HuH-7.5 (cell line): ENCODE measurements around the gene SUN1.
"Not testable (repeated sequence)": the region's sequence is repeated elsewhere in the genome, so short reads cannot be mapped to it uniquely, and the experiment has no call there.

Source experiments
- DNase-seq: peaks from one replicate; pipeline ENCODE4 v3.0.0; 2011; ENCODE audit warnings: low spot score

Gene SUN1

GRCh38 chr7:857661-858060, 25.4 kb downstream of the SUN1 start:
- no peak for DNase-seq

DNA sequence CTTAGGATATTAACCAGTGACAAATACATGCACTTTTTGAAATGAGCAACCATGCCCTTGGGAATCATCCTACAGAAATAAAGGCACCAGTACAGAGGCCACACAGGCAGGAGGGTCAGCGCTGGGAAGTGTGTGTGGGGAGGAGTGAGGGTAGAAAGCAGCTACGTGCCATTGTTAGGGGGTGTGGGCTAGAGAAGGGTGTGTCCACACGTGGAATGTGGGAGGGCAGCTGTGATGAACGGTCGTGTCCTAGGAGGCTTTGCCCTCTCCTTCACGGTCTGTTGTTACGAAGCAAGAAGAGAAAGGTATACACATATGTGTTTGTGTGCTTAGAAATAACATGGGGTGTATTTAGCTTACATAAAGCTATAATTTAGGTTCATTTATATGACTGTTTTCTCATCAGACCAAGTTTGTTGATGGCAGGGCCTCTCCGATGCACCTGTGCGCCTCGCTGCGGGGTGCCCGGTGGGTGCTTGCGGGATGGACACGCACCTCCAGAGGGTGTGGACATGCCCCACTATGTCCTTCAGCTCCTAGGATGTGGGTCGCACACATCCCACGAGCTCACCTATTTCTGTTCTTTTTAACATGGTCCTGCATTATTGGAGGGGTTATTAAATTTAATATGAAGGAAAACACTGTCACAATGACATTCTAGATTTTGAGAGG, 27.2 kb downstream of the SUN1 start:
- DNase-seq = no peak

DNA sequence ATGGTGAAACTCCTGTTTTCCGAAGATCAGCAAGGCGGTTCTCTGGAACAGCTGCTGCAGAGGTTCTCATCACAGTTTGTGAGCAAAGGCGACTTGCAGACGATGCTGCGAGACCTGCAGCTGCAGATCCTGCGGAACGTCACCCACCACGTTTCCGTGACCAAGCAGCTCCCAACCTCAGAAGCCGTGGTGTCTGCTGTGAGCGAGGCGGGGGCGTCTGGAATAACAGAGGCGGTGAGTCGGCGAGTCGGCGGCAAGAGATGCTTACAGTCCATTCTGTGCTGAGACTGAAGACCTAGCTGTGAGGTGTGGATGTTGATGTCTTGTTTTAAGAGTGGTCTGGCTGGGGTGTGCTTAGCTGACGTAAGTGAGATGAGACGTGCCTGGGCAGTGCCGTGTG, 27.9 kb downstream of the SUN1 start:
- DNase-seq = no peak

- DNase-seq = peak; percentile 57
These were observed 28.9 kb downstream of the SUN1 start for GRCh38 chr7:861222-861621.

DNA sequence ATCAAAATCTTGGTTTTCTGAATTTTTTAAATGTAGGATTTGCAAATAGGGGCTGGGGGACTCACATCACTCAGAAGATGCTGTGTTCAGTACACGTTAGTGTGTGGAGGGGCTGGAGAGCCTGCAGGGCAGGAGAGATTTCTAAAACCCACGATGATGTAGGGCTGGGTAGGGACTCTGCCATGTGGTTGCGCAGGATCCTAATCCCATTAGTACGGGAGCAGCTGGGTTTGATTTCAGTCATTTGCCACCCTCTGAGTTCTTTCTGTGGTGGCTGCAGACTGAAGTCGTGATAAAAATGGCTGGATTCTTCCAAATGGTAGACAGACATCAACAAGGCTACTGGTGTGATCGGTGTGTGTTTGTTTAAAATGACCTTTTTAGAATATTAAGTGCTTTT, 29.9 kb downstream of the SUN1 start:
- DNase-seq = no peak

DNA sequence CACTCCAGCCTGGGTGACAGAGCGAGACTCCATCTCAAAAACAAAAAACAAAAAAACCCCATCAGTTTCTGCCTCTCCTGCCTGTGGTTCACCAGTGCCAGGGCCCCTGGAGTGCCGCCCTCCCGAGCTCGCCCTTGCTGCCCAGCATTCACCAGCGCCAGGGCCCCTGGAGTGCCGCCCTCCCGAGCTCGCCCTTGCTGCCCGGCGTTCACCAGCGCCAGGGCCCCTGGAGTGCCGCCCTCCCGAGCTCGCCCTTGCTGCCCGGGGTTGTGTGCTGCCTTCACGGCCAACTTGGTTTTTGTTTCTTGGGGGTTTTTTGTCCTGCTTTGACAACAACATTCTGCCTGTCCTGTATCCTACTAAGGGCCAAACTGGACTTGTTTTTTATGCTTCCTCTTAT, 30.8 kb downstream of the SUN1 start:
- DNase-seq = no peak

GRCh38 chr7:865921-866320, 33.6 kb downstream of the SUN1 start:
- DNase-seq = no peak

DNA sequence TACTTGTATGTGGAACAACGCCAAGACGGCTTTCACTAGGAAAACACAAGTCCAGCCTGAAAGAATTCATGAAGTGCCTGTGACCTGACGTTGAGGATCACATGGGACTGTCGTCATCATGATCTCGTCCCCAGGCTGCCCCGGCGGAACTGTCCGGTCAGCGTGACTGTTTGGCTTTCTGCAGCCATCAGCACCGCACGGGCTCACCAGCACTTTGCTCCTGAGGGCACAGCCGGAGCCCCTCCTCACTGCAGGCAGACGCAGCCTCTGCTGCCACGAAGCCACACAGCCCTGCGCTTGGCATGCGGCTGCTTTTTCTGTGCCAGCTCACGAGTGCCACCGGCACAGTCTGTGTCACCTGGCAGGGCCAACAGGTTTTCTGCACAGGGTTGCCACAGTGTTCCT, 34.7 kb downstream of the SUN1 start:
- DNase-seq = no peak

DNA sequence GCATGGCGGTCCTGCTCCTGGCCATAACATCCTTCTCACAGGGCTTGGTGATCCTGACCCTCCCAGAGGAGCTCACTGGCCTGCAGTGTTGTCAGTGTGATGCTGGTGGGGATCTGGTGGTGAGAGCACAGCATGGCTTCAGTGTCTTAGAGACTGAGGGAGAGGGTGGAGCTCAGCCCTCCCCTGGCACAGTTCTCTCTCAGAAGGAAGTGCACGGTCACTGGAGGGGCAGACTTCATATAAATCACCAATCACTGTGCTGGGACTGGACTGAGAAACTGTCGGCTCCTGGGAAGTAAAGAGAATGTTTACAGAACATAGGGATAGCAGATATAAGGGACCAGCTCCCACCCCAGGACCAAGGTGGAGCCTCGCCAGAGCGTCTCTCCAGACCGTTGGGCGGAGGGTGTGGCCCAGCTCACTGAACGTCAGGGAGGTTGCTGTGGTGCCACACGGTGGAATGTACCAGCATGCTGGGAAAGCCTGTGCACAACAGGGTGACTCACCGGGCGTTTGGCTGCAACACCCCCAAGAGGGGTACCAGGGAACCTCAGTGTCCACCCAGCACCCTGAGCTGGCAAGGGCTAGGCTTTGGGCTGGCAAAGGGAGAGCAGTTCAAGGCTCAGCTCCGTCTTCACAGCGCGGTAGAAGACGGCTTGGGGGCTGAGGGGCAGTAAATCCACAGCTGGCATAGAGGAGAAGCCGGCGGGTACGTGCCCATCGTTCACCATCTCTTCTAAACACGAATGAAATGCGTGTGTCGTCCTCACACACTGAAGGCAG, 35.3 kb downstream of the SUN1 start:
- no peak for DNase-seq

DNA sequence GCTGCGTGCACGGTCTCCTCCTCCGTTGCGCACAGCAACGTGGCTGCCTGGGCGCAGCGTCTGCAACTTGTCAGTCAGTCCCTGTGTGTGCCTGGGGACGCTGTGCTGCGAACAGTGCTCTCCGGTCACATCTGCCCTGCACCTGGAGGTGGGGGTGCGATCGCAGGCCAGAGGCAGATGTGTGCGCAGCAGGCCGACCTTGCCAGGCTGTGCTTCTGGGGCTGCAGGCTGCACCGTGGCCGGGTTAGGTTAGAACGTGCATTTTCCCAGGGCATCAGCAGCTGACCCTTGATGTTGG, 35.9 kb downstream of the SUN1 start:
- no peak for DNase-seq

- no peak for DNase-seq
These were observed 37.1 kb downstream of the SUN1 start for GRCh38 chr7:869348-869747.

DNA sequence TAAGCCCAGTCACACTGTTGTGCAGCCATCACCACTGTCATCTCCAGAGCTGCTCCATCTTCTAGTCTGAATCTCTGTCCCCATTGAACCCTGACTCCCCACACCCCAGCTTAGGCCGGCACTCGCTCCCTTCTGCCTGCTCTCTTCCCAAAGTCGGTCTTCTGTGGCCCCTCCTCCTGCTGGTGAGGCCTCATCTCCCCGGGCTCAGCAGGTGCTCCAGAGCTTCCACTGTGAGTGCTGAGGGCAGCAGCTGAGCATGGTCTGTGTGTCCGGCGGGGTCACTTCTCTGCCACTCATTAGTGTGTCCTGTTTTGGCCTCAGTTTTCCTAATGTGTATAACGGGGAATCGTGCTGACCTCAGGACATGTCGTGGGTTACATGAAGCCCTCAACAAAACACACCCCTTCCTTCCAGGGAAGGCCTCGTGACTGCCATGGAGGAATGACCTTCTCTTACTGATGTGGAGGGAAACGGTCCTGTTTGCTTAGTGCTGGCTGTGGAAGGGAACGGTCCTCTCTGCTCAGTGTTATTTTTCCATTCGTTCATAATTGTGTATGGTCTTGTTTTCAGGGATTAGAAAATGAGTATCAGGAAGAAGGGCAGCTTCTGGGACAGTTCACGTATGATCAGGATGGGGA, 39.7 kb downstream of the SUN1 start:
- no peak for DNase-seq

DNA sequence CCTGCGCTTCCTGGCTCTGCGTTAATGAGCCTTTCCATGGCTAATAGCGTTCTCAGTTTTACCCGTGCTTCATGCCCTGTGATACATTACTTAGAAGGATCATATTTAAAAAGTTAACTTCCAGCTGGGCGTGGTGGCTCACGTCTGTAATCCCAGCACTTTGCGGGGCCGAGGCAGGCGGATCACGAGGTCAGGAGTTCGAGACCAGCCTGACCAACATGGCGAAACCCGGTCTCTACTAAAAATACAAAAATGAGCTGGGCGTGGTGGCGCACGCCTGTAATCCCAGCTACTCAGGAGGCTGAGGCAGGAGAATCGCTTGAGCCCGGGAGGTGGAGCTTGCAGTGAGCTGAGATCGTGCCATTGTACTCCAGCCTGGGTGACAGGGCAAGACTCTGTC, 40.4 kb downstream of the SUN1 start:
- DNase-seq = not testable (repeated sequence)

- peak; percentile 97 for DNase-seq
These were observed 41.2 kb downstream of the SUN1 start for GRCh38 chr7:873367-874002.

DNA sequence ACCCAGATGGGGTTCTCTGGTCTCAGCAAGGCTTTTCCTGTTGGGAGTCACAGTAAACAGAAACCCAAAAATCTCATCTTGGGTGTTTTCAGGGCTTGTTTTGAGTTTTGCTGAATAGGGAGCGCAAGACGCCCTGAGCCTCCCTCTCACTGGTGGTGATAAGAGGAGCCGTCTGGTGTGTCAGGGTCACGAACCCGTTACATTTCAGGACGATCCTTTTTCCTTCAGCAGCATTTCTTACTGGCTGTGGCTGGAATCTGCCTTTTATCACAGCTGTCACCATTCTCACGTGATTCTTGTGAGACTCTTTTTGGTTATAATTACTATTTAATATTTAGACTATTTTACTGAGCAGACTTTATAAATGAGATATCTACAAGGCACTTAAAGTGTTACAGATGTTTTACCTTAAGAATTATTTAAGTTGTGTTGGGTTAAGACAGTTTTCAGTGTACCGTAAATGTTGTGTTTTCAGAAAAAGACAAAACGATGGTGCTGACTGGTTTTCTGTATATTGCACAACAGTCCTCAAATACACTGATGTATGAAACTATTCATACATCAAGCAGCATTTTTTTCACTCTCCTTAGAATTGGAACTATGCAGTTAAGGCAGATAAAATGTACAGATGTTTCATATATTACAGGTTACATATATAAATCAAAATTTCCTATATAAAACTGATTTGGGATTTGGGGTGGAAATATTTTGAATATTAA, 41.9 kb downstream of the SUN1 start:
- no peak for DNase-seq

- DNase-seq = no peak
These were observed 42.8 kb downstream of the SUN1 start for GRCh38 chr7:875051-875450.

DNA sequence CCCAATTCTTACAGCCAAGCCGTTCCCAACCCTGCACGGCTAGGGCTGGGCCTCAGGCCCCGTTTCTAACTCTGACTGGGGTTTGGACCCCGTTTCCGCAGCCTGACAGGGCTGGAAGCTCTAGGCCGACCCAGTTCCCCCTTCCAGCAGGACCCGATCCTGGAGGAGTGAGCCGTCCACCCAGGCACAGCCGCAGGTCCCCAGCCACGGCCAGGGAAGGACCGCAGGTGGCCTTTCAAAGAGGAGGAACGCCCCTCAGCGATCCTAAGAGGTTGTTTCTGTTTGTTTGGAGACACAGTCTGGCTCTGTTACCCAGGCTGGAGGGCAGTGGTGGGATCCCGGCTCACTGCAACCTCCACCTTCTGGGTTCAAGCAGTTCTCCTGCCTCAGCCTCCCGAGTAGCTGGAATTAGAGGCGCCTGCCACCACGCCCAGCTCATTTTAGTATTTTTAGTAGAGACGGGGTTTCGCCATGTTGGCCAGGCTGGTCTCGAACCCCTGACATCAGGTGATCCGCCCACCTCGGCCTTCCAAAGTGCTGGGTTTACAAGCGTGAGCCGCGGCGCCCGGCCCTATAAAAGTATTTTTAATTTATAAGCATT, 43.3 kb downstream of the SUN1 start:
- DNase-seq = no peak

DNA sequence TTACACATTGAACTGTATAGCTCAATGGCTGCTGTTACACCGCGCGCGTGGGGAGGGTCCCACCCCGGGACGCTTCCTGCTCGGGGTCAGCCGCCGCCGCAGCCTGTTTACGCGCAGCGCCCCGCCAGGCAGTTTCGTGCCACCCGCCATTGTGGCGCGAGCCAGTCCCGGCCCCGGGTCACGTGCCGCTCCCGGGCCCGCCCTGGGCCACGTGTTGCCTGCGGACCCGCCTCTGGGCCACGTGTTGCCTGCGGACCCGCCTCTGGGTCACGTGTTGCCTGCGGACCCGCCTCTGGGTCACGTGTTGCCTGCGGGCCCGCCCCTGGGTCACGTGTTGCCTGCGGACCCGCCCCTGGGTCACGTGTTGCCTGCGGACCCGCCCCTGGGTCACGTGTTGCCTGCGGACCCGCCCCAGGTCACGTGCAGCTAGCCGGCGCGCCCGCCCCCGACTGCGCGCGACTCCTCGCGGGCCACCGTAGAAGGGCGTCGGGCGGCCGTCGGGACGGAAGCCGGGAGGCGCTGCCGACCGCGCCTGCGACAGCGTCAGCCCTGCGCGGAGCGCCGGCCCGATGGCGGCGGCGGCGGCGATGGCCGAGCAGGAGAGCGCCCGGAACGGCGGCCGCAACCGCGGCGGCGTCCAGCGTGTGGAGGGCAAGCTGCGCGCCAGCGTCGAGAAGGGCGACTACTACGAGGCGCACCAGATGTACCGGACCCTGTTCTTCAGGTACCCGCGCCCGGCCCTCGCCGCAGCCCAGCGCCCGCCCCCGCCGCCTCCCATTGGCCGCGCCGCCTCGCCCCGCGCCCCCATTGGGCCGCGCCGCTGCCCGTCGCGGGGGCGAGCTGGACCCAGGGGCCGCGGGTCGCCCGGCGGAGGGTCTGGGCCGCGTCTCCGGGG, 44.0 kb downstream of the SUN1 start, which contains the start of gene GET4:
Gene GET4 (plus strand): TSS at position 478 of the 895 bp plus-strand sequence. CDS start 92 bp downstream, at position 570.
- peak; percentile 94 for DNase-seq

DNA sequence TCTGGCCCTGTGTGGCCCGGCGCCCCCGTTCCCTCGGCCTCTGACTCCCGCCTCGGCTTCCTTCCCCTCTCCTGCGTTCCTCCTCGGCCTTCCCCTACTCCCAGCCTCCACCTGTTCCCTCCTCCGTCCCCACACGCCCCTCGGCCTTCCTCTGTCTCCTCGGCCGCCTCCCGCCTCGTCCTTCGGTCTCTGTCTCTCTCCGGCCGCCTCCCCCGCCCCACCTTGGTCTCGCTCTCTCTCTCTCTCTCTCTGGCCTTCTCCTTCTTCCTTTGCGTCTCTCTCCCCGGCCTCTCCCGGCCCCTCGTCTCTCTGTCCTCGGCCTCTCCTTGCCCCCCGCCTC, 44.7 kb downstream of the SUN1 start:
- no peak for DNase-seq

- peak; percentile 61 for DNase-seq
These were observed 45.3 kb downstream of the SUN1 start for GRCh38 chr7:877312-878232.
